ENCODE data around the gene SP100.

The SP100 gene

GRCh38 chr2:230417436-230417835 lies 1.4 kb downstream of the SP100 start:
- no peak for DNase-seq (ENCODE audit: low read depth, low spot score)
- POLR2A ChIA-PET: no interaction called here
- TF ChIP-seq CTCF (IDR thresholded peaks at IDR 0.05; ENCODE audit: insufficient read depth, low read length, missing control alignments): no peak
- H3K4me3 ChIP-seq (ENCODE audit: low read depth, low read length): peak overlapping the region; percentile 72
- CTCF ChIA-PET: interaction anchor here (1.2 to 1.6 kb wide), 2 partner anchors 10 to 258 kb away, joined by 3 read pairs; no protein-coding TSS in a partner anchor

- POLR2A ChIA-PET: no interaction called here
- no peak for DNase-seq (ENCODE audit: low read depth, low spot score)
- TF ChIP-seq CTCF (IDR thresholded peaks at IDR 0.05; ENCODE audit: insufficient read depth, low read length, missing control alignments): no peak
- H3K4me3 ChIP-seq (ENCODE audit: low read depth, low read length): peak overlapping the region; percentile 29
- CTCF ChIA-PET: interaction anchor here (1.0 to 1.6 kb wide), 3 partner anchors 11 to 259 kb away, joined by 3 read pairs; no protein-coding TSS in a partner anchor
Measured at GRCh38 chr2:230418341-230419016, 2.5 kb downstream of the SP100 start.

- no peak overlapping the region for H3K4me3 ChIP-seq (ENCODE audit: low read depth, low read length)
- TF ChIP-seq CTCF (IDR thresholded peaks at IDR 0.05; ENCODE audit: insufficient read depth, low read length, missing control alignments): no peak
- no peak for DNase-seq (ENCODE audit: low read depth, low spot score)
- ChIA-PET POLR2A (no interaction called here), CTCF (no interaction called here)
Measured at GRCh38 chr2:230419181-230419580, 3.2 kb downstream of the SP100 start.

- TF ChIP-seq CTCF (IDR thresholded peaks at IDR 0.05; ENCODE audit: insufficient read depth, low read length, missing control alignments): no peak
- ChIA-PET POLR2A (no interaction called here), CTCF (interaction anchor here (1.6 kb wide), 1 partner anchor 14 kb away, joined by 3 read pairs; no protein-coding TSS in a partner anchor)
- H3K4me3 ChIP-seq (ENCODE audit: low read depth, low read length): no peak overlapping the region
- DNase-seq (ENCODE audit: low read depth, low spot score): no peak
Measured at GRCh38 chr2:230422149-230422548, 6.1 kb downstream of the SP100 start.

GRCh38 chr2:230423851-230424458 lies 8.0 kb downstream of the SP100 start:
- DNase-seq (ENCODE audit: low read depth, low spot score): no peak
- no peak overlapping the region for H3K4me3 ChIP-seq (ENCODE audit: low read depth, low read length)
- TF ChIP-seq CTCF (IDR thresholded peaks at IDR 0.05; ENCODE audit: insufficient read depth, low read length, missing control alignments): no peak
- ChIA-PET CTCF (no interaction called here), POLR2A (no interaction called here)

- ChIA-PET CTCF (no interaction called here), POLR2A (no interaction called here)
- no peak for DNase-seq (ENCODE audit: low read depth, low spot score)
- TF ChIP-seq CTCF (IDR thresholded peaks at IDR 0.05; ENCODE audit: insufficient read depth, low read length, missing control alignments): no peak
- H3K4me3 ChIP-seq (ENCODE audit: low read depth, low read length): no peak overlapping the region
Measured at GRCh38 chr2:230425377-230425776, 9.4 kb downstream of the SP100 start.

Data from AG04449 (cell line).